Endothelial cell of umbilical vein (primary cell): ENCODE data around the gene BMX. TPM values are rescaled to one million over a fixed set of nuclear protein-coding genes. Genes with fewer than 3 reads are reported as not detected.

Experiments used
- BruUV-seq: library from RNA; stranded (reverse); fragments of 400-500 nt; replicated peaks from 2 replicates; lab custom pipeline; 2021; lab: Mats Ljungman, UMichigan
- CTCF ChIA-PET: fragments of 300-600, 350-600 bp; sonication (Branson Sonifier 250); formaldehyde crosslinking; loops from one replicate; lab custom pipeline; 2021; ENCODE audit warnings: antibody characterized with exemption, inconsistent platforms; lab: Charles Lee
- POLR2A ChIA-PET: fragments of 300-600, 350-600 bp; sonication (Branson Sonifier 250); formaldehyde crosslinking; loops from one replicate; lab custom pipeline; 2021; ENCODE audit warnings: antibody characterized with exemption, inconsistent platforms; lab: Charles Lee
- DNase-seq: peaks from one replicate; pipeline ENCODE4 v3.0.0-alpha.2; 2011; ENCODE audit warnings: low read depth, low spot score
- FAIRE-seq: peaks from 2 replicates; lab custom pipeline; 2011; peaks lifted over from hg19 to GRCh38; lab: Jason Lieb, UNC
- H2AFZ ChIP-seq: 2 replicates; pipeline ENCODE4 v1.6.0; 2012; ENCODE audit warnings: low read depth, low read length, control low read depth, inconsistent platforms
- H3K27ac ChIP-seq: 2 replicates; pipeline ENCODE4 v1.5.1; 2011; ENCODE audit warnings: low read depth, mild to moderate bottlenecking, control low read depth, low read length, moderate library complexity; ENCODE audit not compliant: insufficient read depth
- H3K27me3 ChIP-seq, 2 experiments: 2 replicates each; pipeline versions ENCODE4 v1.6.0 to v1.6.1; 2011; ENCODE audit warnings: low read length in 2 of 2, mixed read lengths in 1 of 2; ENCODE audit not compliant: control insufficient read depth in 2 of 2, insufficient read depth in 2 of 2
- H3K36me3 ChIP-seq, 2 experiments: 2 replicates in 1 of 2; 3 replicates in 1 of 2; pipeline ENCODE4 v1.5.1; 2011; ENCODE audit warnings: low read length in 2 of 2, mild to moderate bottlenecking in 1 of 2, moderate library complexity in 1 of 2; ENCODE audit not compliant: control insufficient read depth in 2 of 2, insufficient read depth in 2 of 2; ENCODE audit errors: extremely low read depth in 1 of 2
- H3K4me1 ChIP-seq: 3 replicates; pipeline ENCODE4 v1.5.1; 2011; ENCODE audit warnings: mild to moderate bottlenecking, low read length; ENCODE audit not compliant: control insufficient read depth, insufficient read depth; ENCODE audit errors: extremely low read depth
- H3K4me2 ChIP-seq: 2 replicates; pipeline ENCODE4 v1.6.1; 2011; ENCODE audit warnings: low read length, control low read depth, mixed read lengths; ENCODE audit not compliant: insufficient read depth
- H3K4me3 ChIP-seq, 3 experiments: fragments of 200-600 bp in 1 of 3; sonication (generic), shearing (Covaris generic) in 1 of 3; replicated peaks in 1 of 3; 2 replicates each; pipeline ENCODE4 v1.5.1; 2011 to 2016; ENCODE audit warnings: control low read depth in 3 of 3, low read length in 3 of 3, mild to moderate bottlenecking in 2 of 3, inconsistent platforms in 1 of 3, low read depth in 1 of 3, moderate library complexity in 1 of 3; ENCODE audit not compliant: insufficient read depth in 1 of 3
- H3K79me2 ChIP-seq: 2 replicates; pipeline ENCODE4 v1.6.0; 2012; ENCODE audit warnings: low read length, inconsistent platforms; ENCODE audit not compliant: control insufficient read depth, insufficient read depth
- H3K9ac ChIP-seq: replicated peaks from 2 replicates; pipeline ENCODE3; 2011; ENCODE audit warnings: low read length, control low read depth; ENCODE audit not compliant: insufficient read depth; ENCODE audit errors: extremely low read depth
- H3K9me1 ChIP-seq: replicated peaks from 3 replicates; pipeline ENCODE4 v1.6.0; 2011; ENCODE audit warnings: mild to moderate bottlenecking, low read length; ENCODE audit not compliant: control insufficient read depth, insufficient read depth; ENCODE audit errors: extremely low read depth
- H3K9me3 ChIP-seq: replicated peaks from 2 replicates; pipeline ENCODE4 v1.5.1; 2012; ENCODE audit warnings: low read length, inconsistent platforms; ENCODE audit not compliant: control insufficient read depth, insufficient read depth
- H4K20me1 ChIP-seq: replicated peaks from 2 replicates; pipeline ENCODE3; 2011; ENCODE audit warnings: mild to moderate bottlenecking, low read length; ENCODE audit not compliant: control insufficient read depth, insufficient read depth; ENCODE audit errors: extremely low read depth
- EZH2 ChIP-seq: IDR thresholded peaks from 2 replicates; pipeline ENCODE4 v1.6.1; 2012; ENCODE audit warnings: borderline replicate concordance, low read depth, mild to moderate bottlenecking, moderate library complexity, low read length, inconsistent platforms; ENCODE audit not compliant: severe bottlenecking
- FOS ChIP-seq: IDR thresholded peaks from 2 replicates; pipeline ENCODE4 v1.6.1; 2011; ENCODE audit warnings: mild to moderate bottlenecking, low read length, moderate library complexity, borderline replicate concordance; ENCODE audit not compliant: insufficient read depth
- GATA2 ChIP-seq: IDR thresholded peaks from 2 replicates; pipeline ENCODE4 v1.7.0; 2011; ENCODE audit warnings: low read depth, mild to moderate bottlenecking, moderate library complexity, mixed read lengths, low read length; ENCODE audit not compliant: insufficient read length, insufficient read depth
- JUN ChIP-seq: IDR thresholded peaks from 2 replicates; pipeline ENCODE4 v1.6.1; 2011; ENCODE audit warnings: borderline replicate concordance, low read depth; ENCODE audit not compliant: insufficient read length, insufficient read depth
- MYC ChIP-seq: IDR thresholded peaks from one replicate; pipeline ENCODE4 v1.6.1; 2011; ENCODE audit warnings: mild to moderate bottlenecking, low read depth, low read length
- POLR2A ChIP-seq: IDR thresholded peaks from 2 replicates; pipeline ENCODE4 v1.6.1; 2012; ENCODE audit warnings: low read depth, mild to moderate bottlenecking, control low read depth, low read length
- POLR2AphosphoS5 ChIP-seq: IDR thresholded peaks from 2 replicates; pipeline ENCODE4 v1.6.1; 2012; ENCODE audit warnings: low read depth, mild to moderate bottlenecking, control low read depth, low read length, moderate library complexity; ENCODE audit not compliant: insufficient read depth
- dilution Hi-C: fragments of 300-500 bp; cut with MboI; formaldehyde crosslinking; loops from one replicate; pipeline ENCODE4 v1.15.0; 2019; ENCODE audit warnings: low sequenced_read_pairs; ENCODE audit not compliant: extremely low pct_ligation_motif_present
- intact Hi-C: fragments of 100-400 bp; cut with micrococcal nuclease; formaldehyde crosslinking; loops from one replicate; pipeline ENCODE4 v1.10.0; 2022
- polyA plus RNA-seq, 4 experiments: library from polyadenylated mRNA; depleted of rRNA in 3 of 4; stranded (reverse) in 3 of 4; unstranded in 1 of 4; fragments of >200 nt; gene quantifications; 2 replicates each; pipeline versions ENCODE4 v1.2.1 to v1.2.3, GENCODE V29; 2011 to 2012; ENCODE audit warnings: missing spikeins in 1 of 4
- total RNA-seq: library from RNA; stranded (reverse); gene quantifications from 2 replicates; pipeline ENCODE4 v1.2.3, GENCODE V29; 2021
- TF ChIP-seq, protein P1 (sequence below): IDR thresholded peaks from 2 replicates; pipeline ENCODE4 v1.6.1; 2011; ENCODE audit not compliant: insufficient read depth, insufficient read length
- TF ChIP-seq, protein P2 (sequence below), 2 donors: IDR thresholded peaks; 1 replicate in 1 of 2; 2 replicates in 1 of 2; pipeline ENCODE4 v1.5.1; 2011; ENCODE audit warnings: low read length in 2 of 2, mild to moderate bottlenecking in 2 of 2, moderate library complexity in 2 of 2, control low read depth in 1 of 2, inconsistent platforms in 1 of 2, low read depth in 1 of 2; ENCODE audit not compliant: insufficient read depth in 1 of 2; ENCODE audit errors: extremely low read depth in 1 of 2

Gene BMX
- total and polyA plus RNA-seq, 2 donors (not counting 3 experiments of a cell fraction or from before 2014, with no cell fraction given): 49.8 to 105 TPM

- no peak for DNase-seq
- no peak overlapping the region for H3K4me3 ChIP-seq
- intact Hi-C loops (loop anchor here (5.0 kb wide), 1 partner anchor 49 kb away; no protein-coding TSS in a partner anchor), dilution Hi-C loops (no loop called here)
- no peak overlapping the region for H2AFZ ChIP-seq
- H3K4me2 ChIP-seq: no peak overlapping the region
- TF ChIP-seq GATA2 (no peak), JUN (no peak), POLR2A (no peak), FOS (no peak)
- TF ChIP-seq, protein P1, sequence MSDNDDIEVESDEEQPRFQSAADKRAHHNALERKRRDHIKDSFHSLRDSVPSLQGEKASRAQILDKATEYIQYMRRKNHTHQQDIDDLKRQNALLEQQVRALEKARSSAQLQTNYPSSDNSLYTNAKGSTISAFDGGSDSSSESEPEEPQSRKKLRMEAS: no peak
- TF ChIP-seq, protein P2, sequence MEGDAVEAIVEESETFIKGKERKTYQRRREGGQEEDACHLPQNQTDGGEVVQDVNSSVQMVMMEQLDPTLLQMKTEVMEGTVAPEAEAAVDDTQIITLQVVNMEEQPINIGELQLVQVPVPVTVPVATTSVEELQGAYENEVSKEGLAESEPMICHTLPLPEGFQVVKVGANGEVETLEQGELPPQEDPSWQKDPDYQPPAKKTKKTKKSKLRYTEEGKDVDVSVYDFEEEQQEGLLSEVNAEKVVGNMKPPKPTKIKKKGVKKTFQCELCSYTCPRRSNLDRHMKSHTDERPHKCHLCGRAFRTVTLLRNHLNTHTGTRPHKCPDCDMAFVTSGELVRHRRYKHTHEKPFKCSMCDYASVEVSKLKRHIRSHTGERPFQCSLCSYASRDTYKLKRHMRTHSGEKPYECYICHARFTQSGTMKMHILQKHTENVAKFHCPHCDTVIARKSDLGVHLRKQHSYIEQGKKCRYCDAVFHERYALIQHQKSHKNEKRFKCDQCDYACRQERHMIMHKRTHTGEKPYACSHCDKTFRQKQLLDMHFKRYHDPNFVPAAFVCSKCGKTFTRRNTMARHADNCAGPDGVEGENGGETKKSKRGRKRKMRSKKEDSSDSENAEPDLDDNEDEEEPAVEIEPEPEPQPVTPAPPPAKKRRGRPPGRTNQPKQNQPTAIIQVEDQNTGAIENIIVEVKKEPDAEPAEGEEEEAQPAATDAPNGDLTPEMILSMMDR (IDR thresholded peaks at IDR 0.05; ENCODE audit: extremely low read depth in 1 of 2, insufficient read depth in 1 of 2, low read depth in 1 of 2, low read length in 2 of 2): no peak
- no peaks in the 10 kb centered on the region for H3K27me3 ChIP-seq
- H3K79me2 ChIP-seq: no peaks in the 10 kb centered on the region
- peaks cover 3% of the 10 kb centered on the region for H3K4me1 ChIP-seq
- no peaks in the 10 kb centered on the region for H3K9me3 ChIP-seq
- H3K9me1 ChIP-seq: no peaks in the 10 kb centered on the region
- BruUV-seq: no TSS peak
- ChIA-PET POLR2A (no interaction called here), CTCF (no interaction called here)
- no peaks in the 10 kb centered on the region for H4K20me1 ChIP-seq
- peaks cover 9 to 16% of the 10 kb centered on the region in 2 experiments for H3K36me3 ChIP-seq
- no peak for FAIRE-seq
- no peak overlapping the region for H3K9ac ChIP-seq
- H3K27ac ChIP-seq: no peak overlapping the region
These were observed 46.1 kb downstream of the BMX start for GRCh38 chrX:15546745-15547144.

GRCh38 chrX:15547356-15547755 lies 46.7 kb downstream of the BMX start:
- DNase-seq (no peak), FAIRE-seq (no peak)
- H3K4me3 ChIP-seq: no peak overlapping the region
- H3K27ac ChIP-seq: no peak overlapping the region
- no peaks in the 10 kb centered on the region for H3K9me1 ChIP-seq
- intact Hi-C loops: loop anchor here (5.0 kb wide), 1 partner anchor 50 kb away; no protein-coding TSS in a partner anchor
- no peaks in the 10 kb centered on the region for H3K9me3 ChIP-seq
- no TSS peak for BruUV-seq
- H3K27me3 ChIP-seq: no peaks in the 10 kb centered on the region
- H2AFZ ChIP-seq: no peak overlapping the region
- H3K36me3 ChIP-seq: peaks cover 9 to 16% of the 10 kb centered on the region in 2 experiments
- H3K9ac ChIP-seq: no peak overlapping the region
- no peaks in the 10 kb centered on the region for H3K79me2 ChIP-seq
- dilution Hi-C loops: no loop called here
- ChIA-PET CTCF (no interaction called here), POLR2A (no interaction called here)
- peaks cover 3% of the 10 kb centered on the region for H3K4me1 ChIP-seq
- no peak overlapping the region for H3K4me2 ChIP-seq
- TF ChIP-seq EZH2 (no peak), MYC (no peak), POLR2AphosphoS5 (no peak), POLR2A (no peak), GATA2 (no peak), JUN (no peak), FOS (no peak)
- TF ChIP-seq, protein P1: no peak
- TF ChIP-seq, protein P2 (IDR thresholded peaks at IDR 0.05; ENCODE audit: extremely low read depth in 1 of 2, insufficient read depth in 1 of 2, low read depth in 1 of 2, low read length in 2 of 2): no peak
- H4K20me1 ChIP-seq: no peaks in the 10 kb centered on the region
